GM10266 (cell line): ENCODE measurements around the gene KRT37.
"Not testable (repeated sequence)": the region's sequence is repeated elsewhere in the genome, so short reads cannot be mapped to it uniquely, and the experiment has no call there.

ENCODE experiments used
- DNase-seq: peaks from one replicate; pipeline ENCODE4 v3.0.0; 2012; ENCODE audit errors: extremely low spot score
- CTCF ChIP-seq: IDR thresholded peaks from 2 replicates; pipeline ENCODE4 v1.5.1; 2012; ENCODE audit warnings: mild to moderate bottlenecking, low read depth; ENCODE audit not compliant: control insufficient read depth, insufficient read depth; ENCODE audit errors: missing control alignments

KRT37 gene

GRCh38 chr17:41439375-41439774 lies 15.0 kb upstream of the KRT37 start:
- DNase-seq = no peak
- no peak for TF ChIP-seq CTCF

GRCh38 chr17:41437769-41438168 lies 13.4 kb upstream of the KRT37 start:
- TF ChIP-seq CTCF = no peak
- no peak for DNase-seq

GRCh38 chr17:41437254-41437653 lies 12.9 kb upstream of the KRT37 start:
- TF ChIP-seq CTCF = no peak
- DNase-seq = no peak

- no peak for DNase-seq
- TF ChIP-seq CTCF = no peak
Observed at GRCh38 chr17:41434415-41434814, 10.0 kb upstream of the KRT37 start.

- DNase-seq = no peak
- TF ChIP-seq CTCF = no peak
Observed at GRCh38 chr17:41434005-41434404, 9.6 kb upstream of the KRT37 start.

- no peak for DNase-seq
- no peak for TF ChIP-seq CTCF
Observed at GRCh38 chr17:41433586-41433985, 9.2 kb upstream of the KRT37 start.

GRCh38 chr17:41430376-41430775 lies 6.0 kb upstream of the KRT37 start:
- DNase-seq = not testable (repeated sequence)

GRCh38 chr17:41429667-41430066 lies 5.3 kb upstream of the KRT37 start:
- no peak for DNase-seq
- no peak for TF ChIP-seq CTCF
